Heart left ventricle (tissue), 13 donors: ENCODE measurements around the gene MLN.

Source experiments
- CTCF ChIP-seq, 12 donors: fragments of 200-600 bp; sonication (generic) in 4 of 12; IDR thresholded peaks; one replicate each; pipeline versions ENCODE4 v1.5.0 to v1.8.0; 2018 to 2022; ENCODE audit warnings: antibody characterized with exemption in 12 of 12, mild to moderate bottlenecking in 5 of 12
- POLR2A ChIP-seq, 2 donors: fragments of 450-650 bp; IDR thresholded peaks; one replicate each; pipeline ENCODE4 v1.6.1; 2017; ENCODE audit warnings: antibody characterized with exemption in 2 of 2, mild to moderate bottlenecking in 2 of 2, moderate library complexity in 2 of 2
- donor health status: ischemic (EF 13 %, LVEDD 7.1; RV severe dilation, severe dysfunction).
- donor health status: DM: no; HTN: yes; CAD: no.
- donor health status: DM: no; HTN: no; CAD: no.
- donor health status: ischemic (EF 25% LVEDD 6.9; RV normal size, moderate dysfunction).
- donor health status: ischemic (EF 25% LVEDD 5.7; RV mildly dilated, moderate dysfunction).
- donor health status: ischemic (EF 35%, LVEDD 5.7; RV mildly dilated, moderate dysfunction).
- donor health status: nonischemic (EF 11% LVEDD 7.7; RV severe dilation, severe dysfunction).
- donor health status: DM: yes; HTN: yes; CAD: no.
- donor health status: PGD.
- donor health status: ischemic (EF 29% LVEDD 5.4; RV normal size, mild dysfunction).
- donor health status: nonischemic (EF 23%, LVEDD 6.1; RV moderate dilation, normal function).

GRCh38 chr6:33833599-33833998 lies 29.8 kb upstream of the MLN start:
- no peak for TF ChIP-seq POLR2A (IDR thresholded peaks at IDR 0.05)
- TF ChIP-seq CTCF (IDR thresholded peaks at IDR 0.05): no peak
